ENCODE results near the gene TEKTIP1.

The TEKTIP1 gene

GRCh38 chr19:3538965-3539755, at the start of gene TEKTIP1:
Gene TEKTIP1, plus strand, starts transcription at chr19:3539174. Its CDS starts 4 bp downstream, at chr19:3539178.
- no peak for DNase-seq (ENCODE audit: low read depth in 2 of 2)

DNA sequence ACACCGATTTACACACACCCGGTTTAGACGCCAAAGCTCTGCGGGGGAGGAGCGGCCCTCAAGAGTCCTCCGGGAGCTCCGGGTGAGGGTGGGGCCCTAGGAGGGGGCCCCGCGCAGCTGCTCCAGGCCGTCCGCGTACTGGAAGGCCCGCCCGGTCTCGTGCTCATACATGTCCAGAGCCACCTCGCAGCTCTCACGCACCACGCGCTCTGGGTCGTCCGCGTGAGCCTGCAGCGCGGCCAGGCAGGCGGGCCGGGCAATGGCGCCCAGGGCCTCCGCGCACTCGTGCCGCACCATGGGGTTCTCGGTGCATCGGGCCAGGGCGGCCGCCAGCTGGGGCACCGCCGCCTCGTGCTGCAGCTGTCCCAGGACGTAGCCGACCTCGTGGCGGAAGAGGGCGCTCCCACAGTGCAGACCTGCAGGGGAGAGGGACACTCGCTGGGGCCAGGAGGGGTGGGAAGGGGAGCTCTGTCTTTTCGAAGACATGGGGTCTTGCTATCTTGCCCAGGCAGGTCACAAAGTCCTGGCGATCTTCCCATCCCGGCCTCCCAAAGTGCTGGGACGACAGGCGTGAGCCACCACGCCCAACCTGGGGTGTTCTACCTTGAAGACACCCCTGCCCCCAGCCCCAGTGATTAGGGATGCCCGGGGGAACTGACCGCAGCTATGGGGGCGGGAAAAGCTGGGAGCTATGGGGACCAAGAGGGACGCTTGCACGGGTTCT, 47.4 kb upstream of the TEKTIP1 start:
- no peak for DNase-seq (ENCODE audit: low read depth in 2 of 2)

- DNase-seq (ENCODE audit: low read depth in 2 of 2): no peak
These were observed 46.7 kb upstream of the TEKTIP1 start for GRCh38 chr19:3492131-3492839.

DNA sequence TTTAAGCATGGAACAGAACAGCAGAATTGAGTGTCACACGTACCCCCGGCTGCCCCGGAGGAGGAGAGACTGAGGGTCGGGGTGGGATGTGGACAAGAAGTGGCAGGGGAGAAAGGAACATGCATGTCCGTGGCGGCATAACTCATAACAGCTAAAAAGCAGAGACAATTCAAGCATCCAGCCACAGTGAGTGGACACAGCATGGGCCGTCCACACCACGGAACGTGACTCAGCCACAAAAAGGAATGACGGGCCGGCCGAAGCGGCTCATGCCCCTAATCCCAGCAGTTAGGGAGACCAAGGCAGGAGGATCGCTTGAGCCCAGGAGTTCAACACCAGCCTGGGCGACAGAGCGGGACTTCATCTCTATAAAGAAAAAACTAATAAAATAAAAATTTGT, 46.1 kb upstream of the TEKTIP1 start:
- DNase-seq (ENCODE audit: low read depth in 2 of 2): no peak

GRCh38 chr19:3493651-3494050, 45.3 kb upstream of the TEKTIP1 start:
- DNase-seq (ENCODE audit: low read depth in 2 of 2): no peak

DNA sequence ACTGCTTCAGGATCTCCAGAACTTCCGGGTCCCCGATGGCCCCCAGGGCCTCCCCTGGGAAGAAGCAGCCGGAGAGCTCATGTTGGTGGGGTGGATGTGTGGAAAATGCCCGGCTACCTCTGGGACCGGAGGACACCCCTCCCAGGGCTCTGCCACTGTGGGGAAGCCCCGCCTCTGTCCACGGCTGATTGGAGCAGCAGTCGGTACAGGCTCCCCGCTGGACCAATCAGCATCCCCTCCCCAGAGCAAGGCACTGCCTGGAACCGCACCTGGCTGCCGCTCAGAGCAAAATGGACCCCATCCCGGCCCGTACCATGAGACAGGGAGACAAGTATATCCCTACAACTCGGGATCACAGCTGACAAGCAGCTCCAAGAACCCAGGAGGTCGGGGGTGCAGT, 44.9 kb upstream of the TEKTIP1 start:
- DNase-seq (ENCODE audit: low read depth in 2 of 2): no peak

DNA sequence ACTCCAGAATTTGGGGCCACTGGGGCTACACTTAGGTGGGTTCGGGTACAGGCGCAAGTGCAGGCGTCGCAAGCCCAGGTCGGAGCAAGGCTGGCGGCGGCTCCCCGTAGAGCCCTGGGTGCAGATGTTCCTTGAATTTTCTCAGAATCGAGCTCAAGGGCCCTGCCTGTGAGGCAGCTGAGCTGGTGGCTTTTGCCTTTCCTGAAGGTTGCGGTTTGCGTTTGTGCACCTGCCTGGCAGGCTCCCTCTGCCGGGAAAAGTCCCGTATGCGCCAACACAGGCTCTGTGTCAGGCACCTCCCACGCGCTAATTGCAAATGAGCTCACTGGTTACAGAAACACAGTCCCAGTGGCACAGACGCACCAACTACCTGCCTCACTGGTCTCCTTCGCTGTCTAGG, 44.4 kb upstream of the TEKTIP1 start:
- DNase-seq (ENCODE audit: low read depth in 2 of 2): no peak

DNA sequence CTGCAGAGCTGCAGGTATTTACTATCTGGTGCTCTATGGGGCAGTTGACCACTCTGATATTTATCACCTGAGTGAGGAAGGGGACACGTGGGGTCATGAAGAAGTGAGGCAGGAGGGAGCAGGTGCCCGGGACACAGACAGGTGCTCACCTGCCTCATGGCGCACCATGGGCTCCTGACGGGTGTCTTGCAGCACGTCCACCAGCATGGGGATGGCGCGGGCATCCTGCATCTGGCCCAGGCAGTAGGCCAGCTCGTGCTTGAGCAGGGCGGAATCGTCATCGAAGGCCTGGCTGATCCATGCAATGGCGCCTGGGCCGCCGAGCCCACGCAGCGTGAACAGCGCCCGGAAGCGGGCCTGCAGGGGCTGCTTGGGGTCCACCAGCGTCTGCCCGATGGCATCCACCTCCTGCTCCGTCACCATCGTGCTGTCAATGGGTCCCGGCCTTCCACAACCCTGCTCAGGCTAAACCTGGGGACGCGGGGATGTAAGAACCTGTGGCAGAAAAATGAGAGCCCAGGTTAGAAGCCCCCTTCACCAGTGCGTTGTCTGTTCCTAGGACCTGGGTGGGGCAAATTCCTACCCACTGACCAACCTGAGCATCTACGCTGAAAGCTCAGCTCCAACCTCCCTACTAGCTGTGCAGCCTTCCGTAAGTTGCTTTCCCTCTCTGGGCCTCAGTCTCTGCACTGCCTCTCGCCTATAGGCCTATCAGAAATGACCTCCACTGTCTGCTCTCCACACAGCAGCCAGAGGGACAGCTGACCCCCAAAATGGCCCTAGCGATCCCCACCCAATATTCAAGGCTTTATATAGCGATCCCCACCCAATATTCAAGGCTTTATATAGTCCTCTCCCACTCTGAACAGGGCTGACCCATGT, 42.3 kb upstream of the TEKTIP1 start:
- no peak for DNase-seq (ENCODE audit: low read depth in 2 of 2)

- DNase-seq (ENCODE audit: low read depth in 2 of 2): no peak
These were observed 41.0 kb upstream of the TEKTIP1 start for GRCh38 chr19:3497757-3498520.

DNA sequence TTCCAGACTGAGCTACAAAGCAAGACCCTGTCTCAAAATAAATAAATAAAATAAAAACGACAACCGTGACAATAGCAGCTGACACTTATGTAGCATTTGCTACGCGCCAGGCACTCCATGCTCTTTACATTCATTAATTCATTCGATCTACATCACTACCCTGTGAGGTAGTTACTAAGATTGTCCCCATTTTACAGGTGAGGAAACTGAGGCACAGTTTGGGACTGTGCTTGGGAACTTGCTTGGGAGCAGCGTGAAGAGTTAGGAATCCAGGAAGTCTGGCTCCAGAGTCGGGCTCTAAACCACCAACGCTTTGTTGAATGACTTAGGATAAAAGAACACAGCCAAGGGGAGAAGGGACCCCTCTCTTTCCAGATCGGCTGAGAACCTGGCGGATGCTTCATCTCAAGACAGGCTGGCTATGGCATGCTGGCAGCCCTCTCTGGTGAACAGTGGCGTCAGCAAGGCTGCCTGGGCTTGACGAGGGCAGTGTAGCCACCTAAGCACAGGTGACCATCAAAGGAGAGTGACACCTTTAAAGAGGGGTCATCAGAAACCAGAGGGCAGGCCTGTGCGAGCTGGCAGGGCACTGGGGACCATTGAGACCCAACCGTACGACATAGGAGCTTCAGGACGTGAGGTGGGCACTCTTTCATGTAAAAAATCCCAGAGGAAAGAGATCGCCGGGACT, 39.1 kb upstream of the TEKTIP1 start:
- DNase-seq (ENCODE audit: low read depth in 2 of 2): no peak

DNA sequence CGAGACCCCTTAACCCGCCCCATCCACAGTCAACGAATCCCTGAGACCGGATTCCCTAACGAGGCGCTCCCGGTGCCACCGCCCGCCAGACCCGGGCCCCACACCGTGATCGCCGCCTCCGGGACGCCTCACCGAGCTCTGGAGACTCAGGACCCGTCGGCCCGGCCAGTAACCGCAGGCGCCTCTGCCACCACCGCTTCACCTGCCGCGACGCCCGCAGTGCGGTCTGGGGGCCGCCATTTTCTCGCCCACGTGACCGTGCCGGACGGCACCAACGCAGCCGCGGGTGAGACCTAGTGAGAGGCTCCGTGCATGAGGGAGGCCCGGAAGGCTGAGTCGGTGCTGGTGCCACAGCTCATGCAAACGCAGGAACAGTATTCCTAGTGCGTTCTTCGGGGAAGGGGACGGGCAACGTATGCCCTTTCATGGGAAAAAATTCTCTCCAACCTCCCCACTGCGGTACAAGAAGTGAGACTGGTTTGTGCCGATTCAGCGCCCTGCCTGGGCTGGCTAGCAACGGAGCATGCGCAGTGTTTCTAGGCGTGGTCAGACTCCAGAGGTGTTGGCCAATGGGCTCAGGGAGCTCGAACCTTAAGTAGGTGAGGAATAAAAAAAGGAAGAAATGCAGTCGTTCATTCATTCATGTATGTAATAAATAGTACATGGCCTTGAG, 38.4 kb upstream of the TEKTIP1 start, which contains the start of gene DOHH:
TSS of gene DOHH (minus strand) at position 246 of the 673 bp plus-strand sequence. CDS start 3,860 bp downstream, outside the sequence.
- peak; percentile 86 to 93 for DNase-seq (ENCODE audit: low read depth in 2 of 2)

DNA sequence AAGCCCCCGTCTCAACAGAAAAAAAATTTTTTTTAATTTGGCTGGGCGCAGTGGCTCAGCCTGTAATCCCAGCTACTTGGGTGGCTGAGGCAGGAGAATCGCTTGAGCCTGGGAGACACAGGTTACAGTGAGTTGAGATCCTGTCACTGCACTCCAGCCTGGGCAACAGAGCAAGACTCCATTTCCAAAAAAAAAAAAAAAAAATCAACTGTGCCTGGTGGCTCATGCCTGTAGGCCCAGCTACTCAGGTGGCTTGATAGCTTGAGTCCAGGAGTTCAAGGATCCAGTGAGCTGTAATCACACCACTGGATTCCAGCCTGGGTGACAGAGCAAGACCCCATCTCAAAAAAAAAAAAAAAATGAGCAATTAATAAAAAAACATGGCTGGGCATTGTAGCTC, 37.2 kb upstream of the TEKTIP1 start:
- DNase-seq (ENCODE audit: low read depth in 2 of 2): no peak

DNA sequence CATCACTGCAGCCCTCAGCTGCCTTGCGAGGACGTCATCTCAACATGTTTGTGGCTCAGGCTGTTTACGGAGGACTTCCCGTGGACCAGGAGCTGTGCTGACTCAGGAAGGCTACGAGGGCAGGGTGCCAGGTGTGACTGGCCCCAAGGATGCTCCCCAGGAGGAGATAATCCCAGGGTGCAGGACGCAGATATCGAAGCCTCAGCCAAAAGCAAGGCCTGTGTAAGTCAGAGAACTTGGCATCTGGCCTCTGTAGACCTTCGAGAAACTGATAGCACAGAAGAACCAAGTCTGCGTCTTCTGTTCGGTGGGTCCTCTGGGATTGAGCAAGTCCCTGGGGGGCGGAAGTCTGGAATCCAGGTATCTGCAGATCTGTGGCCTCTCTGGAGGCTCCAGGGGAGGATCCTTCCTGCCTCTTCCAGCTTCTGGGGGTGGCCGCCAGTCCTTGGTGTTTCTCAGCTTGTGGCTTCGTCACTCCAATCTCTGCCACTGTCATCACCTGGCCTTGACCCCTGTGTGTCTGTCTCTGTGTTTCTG, 35.9 kb upstream of the TEKTIP1 start:
- no peak for DNase-seq (ENCODE audit: low read depth in 2 of 2)

GRCh38 chr19:3504735-3505134, 34.2 kb upstream of the TEKTIP1 start:
- DNase-seq (ENCODE audit: low read depth in 2 of 2): no peak

GRCh38 chr19:3505598-3506383, 33.2 kb upstream of the TEKTIP1 start, which contains the start of gene FZR1:
Gene FZR1, plus strand, starts transcription at chr19:3506311. Its CDS starts 16,679 bp downstream, at chr19:3522990.
- DNase-seq (ENCODE audit: low read depth in 2 of 2): peak; percentile 99 to 100

DNA sequence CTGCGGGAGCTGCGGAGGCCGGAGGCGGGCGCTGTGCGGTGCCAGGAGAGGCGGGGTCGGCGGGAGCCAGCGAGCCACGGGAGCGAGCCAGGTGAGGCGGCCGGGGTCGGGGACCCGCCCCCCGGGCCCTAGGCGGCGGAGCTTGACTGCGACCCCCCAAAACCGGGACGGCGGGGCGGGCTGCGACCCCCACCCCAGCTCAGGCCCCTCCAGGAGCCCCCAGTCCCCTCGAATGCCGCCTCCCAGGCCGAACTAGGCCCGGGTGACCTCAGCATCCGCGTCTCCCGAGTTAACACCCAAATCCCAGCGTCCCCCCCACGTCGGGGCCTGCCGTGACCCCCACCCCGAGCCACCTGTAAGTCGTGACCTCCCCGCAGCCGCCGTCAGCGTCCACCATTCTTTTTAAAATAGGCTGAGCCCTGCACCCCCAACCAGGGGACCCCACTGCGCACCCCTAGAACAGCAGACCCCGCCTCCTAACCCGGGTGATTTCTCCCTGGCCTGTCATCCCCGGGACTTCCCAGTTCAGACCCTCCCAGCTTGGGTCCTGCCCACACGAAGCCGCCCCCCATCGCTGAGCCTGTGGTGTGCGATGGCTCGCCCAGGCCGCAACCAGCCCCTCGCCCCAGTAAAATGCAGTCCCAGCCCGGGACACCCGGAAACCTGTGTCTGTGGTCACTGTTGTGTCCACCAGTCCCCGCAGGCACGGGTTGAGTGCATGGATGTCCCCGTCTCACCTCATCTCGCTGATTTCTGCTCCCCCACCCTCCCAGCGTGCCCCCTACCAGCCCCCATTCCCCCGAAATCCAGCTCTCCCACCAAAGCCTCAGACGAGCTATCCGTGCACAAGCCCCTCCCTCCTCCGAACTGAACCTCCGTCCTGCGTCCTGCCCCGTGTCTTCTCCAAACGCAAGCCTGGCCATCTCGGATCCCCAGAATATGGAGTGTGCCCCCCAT, 32.3 kb upstream of the TEKTIP1 start:
- DNase-seq (ENCODE audit: low read depth in 2 of 2): no peak

Data from stimulated activated CD8-positive, alpha-beta memory T cell treated with anti-CD3 and anti-CD28 coated beads, Interleukin-2, amount 100 ng/mL, for 1 hour (primary cell).